OCI-LY7 (cell line): Measurements from ENCODE around the gene NCAM1. TPM values are rescaled to one million over a fixed set of nuclear protein-coding genes. Genes with fewer than 3 reads are reported as not detected.

Experiments used
- BruUV-seq: library from RNA; stranded (reverse); fragments of 400-500 nt; replicated peaks from 2 replicates; lab custom pipeline; 2021; lab: Mats Ljungman, UMichigan
- CTCF ChIA-PET: fragments of 300-600 bp; sonication (Branson Sonifier 250); formaldehyde crosslinking; loops from one replicate; lab custom pipeline; 2022; ENCODE audit warnings: antibody characterized with exemption; ENCODE audit not compliant: unreplicated experiment; lab: Charles Lee
- POLR2A ChIA-PET: fragments of 300-600 bp; sonication (Branson Sonifier 250); formaldehyde crosslinking; loops from one replicate; lab custom pipeline; 2022; ENCODE audit warnings: antibody characterized with exemption; lab: Charles Lee
- DNase-seq: peaks from one replicate; pipeline ENCODE4 v3.0.0-alpha.2; 2015; ENCODE audit warnings: low spot score
- H2AFZ ChIP-seq: fragments of 200-600 bp; sonication (generic), shearing (Covaris generic); 2 replicates; pipeline ENCODE4 v1.6.1; 2014; ENCODE audit warnings: mild to moderate bottlenecking, antibody characterized with exemption, low read length, moderate library complexity
- H3K27ac ChIP-seq: fragments of 200-600 bp; sonication (generic); 2 replicates; pipeline ENCODE4 v1.5.1; 2014; ENCODE audit warnings: mixed run types, low read depth, mild to moderate bottlenecking, moderate library complexity, low read length, inconsistent platforms; ENCODE audit not compliant: poor library complexity, severe bottlenecking
- H3K36me3 ChIP-seq: fragments of 200-600 bp; sonication (generic); 2 replicates; pipeline ENCODE4 v1.6.1; 2014; ENCODE audit warnings: mild to moderate bottlenecking, antibody characterized with exemption, low read length, moderate library complexity, mixed read lengths; ENCODE audit not compliant: insufficient read depth
- H3K4me1 ChIP-seq: fragments of 200-600 bp; sonication (generic); 2 replicates; pipeline ENCODE4 v1.5.1; 2014; ENCODE audit warnings: mild to moderate bottlenecking, low read length; ENCODE audit not compliant: insufficient read depth, poor library complexity, severe bottlenecking
- H3K4me2 ChIP-seq: fragments of 200-600 bp; sonication (generic); 2 replicates; pipeline ENCODE4 v1.6.1; 2014; ENCODE audit warnings: mild to moderate bottlenecking, low read length
- H3K4me3 ChIP-seq: fragments of 200-600 bp; sonication (generic); 2 replicates; pipeline ENCODE4 v1.5.1; 2014; ENCODE audit warnings: mild to moderate bottlenecking, low read depth, low read length; ENCODE audit not compliant: poor library complexity, severe bottlenecking
- H3K79me2 ChIP-seq: fragments of 200-600 bp; sonication (generic); 2 replicates; pipeline ENCODE4 v1.6.1; 2016; ENCODE audit warnings: low read depth, mild to moderate bottlenecking, low read length, moderate library complexity, mixed read lengths; ENCODE audit not compliant: insufficient read depth
- H3K9me2 ChIP-seq: fragments of 200-600 bp; sonication (generic); 2 replicates; pipeline ENCODE4 v1.6.1; 2016; ENCODE audit warnings: mild to moderate bottlenecking, low read length, mixed read lengths; ENCODE audit not compliant: insufficient read depth
- H3K9me3 ChIP-seq: fragments of 200-600 bp; sonication (generic); 2 replicates; pipeline ENCODE4 v1.6.1; 2014; ENCODE audit warnings: mild to moderate bottlenecking, mixed run types, low read length, mixed read lengths
- H4K20me1 ChIP-seq: fragments of 200-600 bp; sonication (generic); 2 replicates; pipeline ENCODE4 v1.6.1; 2014; ENCODE audit warnings: mild to moderate bottlenecking, antibody characterized with exemption, low read length, moderate library complexity, mixed read lengths; ENCODE audit not compliant: insufficient read depth
- EZH2phosphoT487 ChIP-seq: fragments of 200-600 bp; sonication (generic); IDR thresholded peaks from 2 replicates; pipeline ENCODE4 v1.6.1; 2018; ENCODE audit warnings: low read depth, borderline replicate concordance, mild to moderate bottlenecking, mixed run types, antibody characterized with exemption, low read length, moderate library complexity, mixed read lengths
- intact Hi-C: fragments of 100-400 bp; cut with micrococcal nuclease; formaldehyde crosslinking; loops from one replicate; pipeline ENCODE4 v1.10.0; 2022; ENCODE audit not compliant: unreplicated experiment
- total RNA-seq, 2 experiments: library from RNA; depleted of rRNA in 1 of 2; stranded (reverse); fragments of >200 nt in 1 of 2; shearing (Covaris generic) in 1 of 2; gene quantifications; 2 replicates each; pipeline ENCODE4 v1.2.3, GENCODE V29; 2014 to 2022
- TF ChIP-seq, protein P1 (sequence below): fragments of 200-600 bp; sonication (generic); conservative IDR thresholded peaks from 2 replicates; pipeline ENCODE4 v1.5.1; 2014; ENCODE audit warnings: mild to moderate bottlenecking, antibody characterized with exemption, low read length, moderate library complexity, mixed read lengths

NCAM1 gene
- total RNA-seq, 2 experiments from 2014 or later = not detected

DNA sequence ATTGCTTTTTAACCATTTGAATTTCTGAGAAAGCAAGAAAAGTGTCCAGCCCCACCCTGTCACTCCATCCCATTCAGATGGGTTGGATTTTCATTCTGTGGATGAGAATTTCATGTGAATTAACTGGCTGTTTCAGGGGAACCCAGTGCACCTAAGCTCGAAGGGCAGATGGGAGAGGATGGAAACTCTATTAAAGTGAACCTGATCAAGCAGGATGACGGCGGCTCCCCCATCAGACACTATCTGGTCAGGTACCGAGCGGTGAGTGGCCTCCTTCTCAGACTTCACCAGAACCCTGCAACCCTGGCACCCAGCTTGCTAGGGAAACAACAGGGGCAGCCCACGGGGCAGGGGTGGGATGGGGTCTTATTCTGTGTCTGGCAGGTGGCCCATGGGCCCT is 294.5 kb downstream of the NCAM1 start:
- Histone ChIP-seq H3K4me3 (no peak overlapping the region), H3K9me2 (no peaks in the 10 kb centered on the region), H3K79me2 (no peaks in the 10 kb centered on the region), H3K36me3 (no peaks in the 10 kb centered on the region), H4K20me1 (no peaks in the 10 kb centered on the region), H3K4me1 (no peaks in the 10 kb centered on the region), H2AFZ (no peak overlapping the region), H3K9me3 (no peaks in the 10 kb centered on the region), H3K4me2 (no peak overlapping the region), H3K27ac (no peak overlapping the region)
- BruUV-seq = no TSS peak
- intact Hi-C loops = no loop called here
- no peak for DNase-seq
- TF ChIP-seq, protein P1, sequence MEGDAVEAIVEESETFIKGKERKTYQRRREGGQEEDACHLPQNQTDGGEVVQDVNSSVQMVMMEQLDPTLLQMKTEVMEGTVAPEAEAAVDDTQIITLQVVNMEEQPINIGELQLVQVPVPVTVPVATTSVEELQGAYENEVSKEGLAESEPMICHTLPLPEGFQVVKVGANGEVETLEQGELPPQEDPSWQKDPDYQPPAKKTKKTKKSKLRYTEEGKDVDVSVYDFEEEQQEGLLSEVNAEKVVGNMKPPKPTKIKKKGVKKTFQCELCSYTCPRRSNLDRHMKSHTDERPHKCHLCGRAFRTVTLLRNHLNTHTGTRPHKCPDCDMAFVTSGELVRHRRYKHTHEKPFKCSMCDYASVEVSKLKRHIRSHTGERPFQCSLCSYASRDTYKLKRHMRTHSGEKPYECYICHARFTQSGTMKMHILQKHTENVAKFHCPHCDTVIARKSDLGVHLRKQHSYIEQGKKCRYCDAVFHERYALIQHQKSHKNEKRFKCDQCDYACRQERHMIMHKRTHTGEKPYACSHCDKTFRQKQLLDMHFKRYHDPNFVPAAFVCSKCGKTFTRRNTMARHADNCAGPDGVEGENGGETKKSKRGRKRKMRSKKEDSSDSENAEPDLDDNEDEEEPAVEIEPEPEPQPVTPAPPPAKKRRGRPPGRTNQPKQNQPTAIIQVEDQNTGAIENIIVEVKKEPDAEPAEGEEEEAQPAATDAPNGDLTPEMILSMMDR = no peak
- no peak for TF ChIP-seq EZH2phosphoT487
- ChIA-PET CTCF (no interaction called here), POLR2A (no interaction called here)

DNA sequence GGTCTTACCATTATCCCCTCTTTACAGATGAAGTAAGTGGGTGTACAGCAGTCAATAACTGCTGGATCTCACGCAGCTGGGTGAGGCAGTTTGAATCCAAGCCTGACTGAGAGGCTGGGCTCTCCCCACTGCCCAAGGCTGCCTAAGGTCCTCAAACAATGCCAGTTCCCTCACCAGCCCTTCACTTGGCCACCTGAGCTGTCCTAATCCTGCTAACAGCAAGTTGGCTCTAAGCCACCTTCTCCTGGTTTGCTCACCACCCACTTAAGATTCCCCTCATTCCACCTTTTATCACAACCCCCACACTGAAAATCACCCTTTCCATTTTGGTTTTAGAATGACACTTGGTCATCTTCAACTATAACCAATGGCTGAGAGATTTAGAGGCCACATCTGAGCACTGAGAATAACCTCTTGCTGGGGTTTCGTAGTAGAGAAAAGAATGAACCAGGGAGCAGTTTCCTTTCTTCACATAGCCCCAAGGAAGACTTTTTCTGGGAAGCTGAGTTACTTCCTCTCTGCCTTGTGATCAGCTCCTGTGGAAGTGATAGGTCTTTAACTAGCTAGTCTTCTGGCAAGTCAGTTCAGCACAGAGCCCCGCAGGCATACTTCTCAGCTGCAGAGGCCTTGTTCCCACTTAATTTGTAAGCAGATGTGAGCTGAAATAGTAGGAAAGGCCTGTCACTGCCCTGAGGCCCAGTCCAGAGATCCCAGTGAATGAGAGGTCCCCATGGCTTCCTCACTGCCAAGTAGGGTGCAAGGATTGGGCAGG is 295.4 kb downstream of the NCAM1 start:
- no peak for DNase-seq
- Histone ChIP-seq H3K27ac (no peak overlapping the region), H2AFZ (no peak overlapping the region), H3K9me3 (no peaks in the 10 kb centered on the region), H4K20me1 (no peaks in the 10 kb centered on the region), H3K79me2 (no peaks in the 10 kb centered on the region), H3K4me3 (no peak overlapping the region), H3K9me2 (no peaks in the 10 kb centered on the region), H3K36me3 (no peaks in the 10 kb centered on the region), H3K4me1 (no peaks in the 10 kb centered on the region), H3K4me2 (no peak overlapping the region)
- no peak for TF ChIP-seq EZH2phosphoT487
- TF ChIP-seq, protein P1 = no peak
- intact Hi-C loops = no loop called here
- ChIA-PET POLR2A (no interaction called here), CTCF (no interaction called here)
- BruUV-seq = no TSS peak

DNA sequence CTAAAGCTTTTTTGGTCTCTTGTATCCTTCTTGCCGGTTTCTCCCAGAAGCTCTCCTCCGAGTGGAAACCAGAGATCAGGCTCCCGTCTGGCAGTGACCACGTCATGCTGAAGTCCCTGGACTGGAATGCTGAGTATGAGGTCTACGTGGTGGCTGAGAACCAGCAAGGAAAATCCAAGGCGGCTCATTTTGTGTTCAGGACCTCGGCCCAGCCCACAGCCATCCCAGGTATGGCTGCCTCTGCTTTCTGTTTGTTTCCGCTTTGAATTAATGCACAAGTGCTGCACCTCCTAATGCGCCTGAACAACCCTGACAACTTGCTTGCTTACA is 298.8 kb downstream of the NCAM1 start:
- Histone ChIP-seq H3K4me2 (no peak overlapping the region), H3K9me3 (no peaks in the 10 kb centered on the region), H3K4me3 (no peak overlapping the region), H3K27ac (no peak overlapping the region), H3K79me2 (no peaks in the 10 kb centered on the region), H3K36me3 (no peaks in the 10 kb centered on the region), H4K20me1 (no peaks in the 10 kb centered on the region), H3K4me1 (no peaks in the 10 kb centered on the region), H2AFZ (no peak overlapping the region), H3K9me2 (no peaks in the 10 kb centered on the region)
- DNase-seq = no peak
- no TSS peak for BruUV-seq
- no peak for TF ChIP-seq EZH2phosphoT487
- TF ChIP-seq, protein P1 = no peak
- CTCF ChIA-PET = no interaction called here
- intact Hi-C loops = no loop called here
- POLR2A ChIA-PET = no interaction called here
